Astrocyte (in vitro differentiated cells and primary cell): ENCODE measurements around the gene TVP23A. TPM values are rescaled to one million over a fixed set of nuclear protein-coding genes. Genes with fewer than 3 reads are reported as not detected.

ENCODE experiments used
- DNase-seq: peaks from one replicate; pipeline ENCODE4 v3.0.0-alpha.2; 2010; ENCODE audit warnings: low read depth
- FAIRE-seq: peaks from 2 replicates; lab custom pipeline; 2011; peaks lifted over from hg19 to GRCh38; lab: Jason Lieb, UNC
- H2AFZ ChIP-seq: 2 replicates; pipeline ENCODE4 v1.6.0; 2012; ENCODE audit warnings: low read depth, low read length, inconsistent platforms
- H3K27ac ChIP-seq: 2 replicates; pipeline ENCODE4 v1.5.1; 2011; ENCODE audit warnings: low read depth, low read length, inconsistent platforms
- H3K27me3 ChIP-seq: 2 replicates; pipeline ENCODE4 v1.6.0; 2011; ENCODE audit warnings: low read length, inconsistent platforms; ENCODE audit not compliant: insufficient read depth
- H3K36me3 ChIP-seq: 2 replicates; pipeline ENCODE4 v1.5.1; 2011; ENCODE audit warnings: low read length, inconsistent platforms; ENCODE audit not compliant: insufficient read depth
- H3K4me1 ChIP-seq: 2 replicates; pipeline ENCODE4 v1.5.1; 2011; ENCODE audit warnings: low read length, inconsistent platforms; ENCODE audit not compliant: insufficient read depth
- H3K4me2 ChIP-seq: 2 replicates; pipeline ENCODE4 v1.6.0; 2012; ENCODE audit warnings: low read length, inconsistent platforms
- H3K4me3 ChIP-seq: 2 replicates; pipeline ENCODE4 v1.5.1; 2011; ENCODE audit warnings: low read depth, mild to moderate bottlenecking, low read length, inconsistent platforms; ENCODE audit not compliant: insufficient read depth
- H3K79me2 ChIP-seq: 2 replicates; pipeline ENCODE4 v1.6.0; 2012; ENCODE audit warnings: mild to moderate bottlenecking, low read length, inconsistent platforms; ENCODE audit not compliant: insufficient read depth
- H3K9ac ChIP-seq: 2 replicates; pipeline ENCODE4 v1.6.0; 2012; ENCODE audit warnings: mild to moderate bottlenecking, low read length, inconsistent platforms
- H3K9me3 ChIP-seq: 2 replicates; pipeline ENCODE4 v1.5.1; 2012; ENCODE audit warnings: low read depth, mild to moderate bottlenecking, low read length, inconsistent platforms; ENCODE audit not compliant: insufficient read depth
- H4K20me1 ChIP-seq: 2 replicates; pipeline ENCODE4 v1.6.0; 2012; ENCODE audit warnings: low read length, inconsistent platforms; ENCODE audit not compliant: insufficient read depth
- H3K27ac Mint-ChIP-seq: one replicate; pipeline ENCODE4 v1.8.0; 2021; ENCODE audit warnings: mild to moderate bottlenecking, mixed read lengths; ENCODE audit not compliant: unreplicated experiment
- H3K27me3 Mint-ChIP-seq: one replicate; pipeline ENCODE4 v1.8.0; 2021; ENCODE audit warnings: low read depth, mixed read lengths; ENCODE audit not compliant: unreplicated experiment
- H3K36me3 Mint-ChIP-seq: one replicate; pipeline ENCODE4 v1.8.0; 2021; ENCODE audit warnings: low read depth, mixed read lengths; ENCODE audit not compliant: unreplicated experiment
- H3K4me1 Mint-ChIP-seq: one replicate; pipeline ENCODE4 v1.8.0; 2021; ENCODE audit warnings: low read depth, mixed read lengths; ENCODE audit not compliant: unreplicated experiment
- H3K4me3 Mint-ChIP-seq: one replicate; pipeline ENCODE4 v1.8.0; 2021; ENCODE audit warnings: mild to moderate bottlenecking, moderate library complexity, mixed read lengths; ENCODE audit not compliant: unreplicated experiment
- H3K9me3 Mint-ChIP-seq: one replicate; pipeline ENCODE4 v1.8.0; 2021; ENCODE audit warnings: mild to moderate bottlenecking, mixed read lengths; ENCODE audit not compliant: unreplicated experiment
- CTCF ChIP-seq: IDR thresholded peaks from 2 replicates; pipeline ENCODE4 v1.5.1; 2011; ENCODE audit warnings: low read depth, mild to moderate bottlenecking, inconsistent platforms, low read length, moderate library complexity; ENCODE audit not compliant: insufficient read depth
- EZH2 ChIP-seq: IDR thresholded peaks from 2 replicates; pipeline ENCODE4 v1.6.1; 2012; ENCODE audit warnings: mild to moderate bottlenecking, low read length, inconsistent platforms; ENCODE audit not compliant: insufficient read depth
- total RNA-seq: library from RNA; stranded (reverse); gene quantifications from 2 replicates; pipeline ENCODE4 v1.2.1, GENCODE V29; 2021

TVP23A gene
- total RNA-seq, 1 donor from 2014 or later: 0.34 TPM

GRCh38 chr16:10828851-10829366 lies 10.3 kb upstream of the TVP23A start:
- Histone ChIP-seq H3K27me3 (peaks cover 8% of the 10 kb centered on the region), H3K4me3 (peak overlapping the region; percentile 24), H3K27ac (no peak overlapping the region), H2AFZ (peak overlapping the region; percentile 69), H3K79me2 (no peaks in the 10 kb centered on the region), H3K36me3 (no peaks in the 10 kb centered on the region), H3K4me2 (peak overlapping the region; percentile 77), H3K4me1 (peaks cover 20% of the 10 kb centered on the region), H3K9ac (peak overlapping the region; percentile 67), H3K9me3 (no peaks in the 10 kb centered on the region), H4K20me1 (no peaks in the 10 kb centered on the region)
- Mint-ChIP-seq H3K27me3 (peaks cover 11% of the 10 kb centered on the region), H3K9me3 (no peaks in the 10 kb centered on the region), H3K4me1 (peaks cover 3% of the 10 kb centered on the region), H3K36me3 (no peaks in the 10 kb centered on the region), H3K27ac (no peak overlapping the region), H3K4me3 (no peak overlapping the region)
- no peak for TF ChIP-seq EZH2
- no peak for TF ChIP-seq CTCF
- DNase-seq (peak; percentile 77), FAIRE-seq (no peak)

- Mint-ChIP-seq H3K27ac (no peak overlapping the region), H3K9me3 (no peaks in the 10 kb centered on the region), H3K4me3 (no peak overlapping the region), H3K36me3 (no peaks in the 10 kb centered on the region), H3K27me3 (peaks cover 12% of the 10 kb centered on the region), H3K4me1 (peaks cover 3% of the 10 kb centered on the region)
- Histone ChIP-seq H3K4me2 (peak overlapping the region; percentile 77), H3K27me3 (peaks cover 8% of the 10 kb centered on the region), H4K20me1 (no peaks in the 10 kb centered on the region), H3K9me3 (no peaks in the 10 kb centered on the region), H2AFZ (peak overlapping the region; percentile 69), H3K9ac (peak overlapping the region; percentile 67), H3K27ac (peak overlapping the region; percentile 66), H3K79me2 (no peaks in the 10 kb centered on the region), H3K4me1 (peaks cover 20% of the 10 kb centered on the region), H3K4me3 (peak overlapping the region; percentile 24), H3K36me3 (no peaks in the 10 kb centered on the region)
- FAIRE-seq (peak; percentile 20), DNase-seq (peak; percentile 93)
- TF ChIP-seq CTCF (no peak), EZH2 (no peak)
Observed at GRCh38 chr16:10827691-10828341, 9.2 kb upstream of the TVP23A start.
